ENCODE data around the gene LRRC4C. TPM values are rescaled to one million over a fixed set of nuclear protein-coding genes. Genes with fewer than 3 reads are reported as not detected.

The LRRC4C gene
- total RNA-seq, 1 donor from 2014 or later: 1.3 TPM

DNA sequence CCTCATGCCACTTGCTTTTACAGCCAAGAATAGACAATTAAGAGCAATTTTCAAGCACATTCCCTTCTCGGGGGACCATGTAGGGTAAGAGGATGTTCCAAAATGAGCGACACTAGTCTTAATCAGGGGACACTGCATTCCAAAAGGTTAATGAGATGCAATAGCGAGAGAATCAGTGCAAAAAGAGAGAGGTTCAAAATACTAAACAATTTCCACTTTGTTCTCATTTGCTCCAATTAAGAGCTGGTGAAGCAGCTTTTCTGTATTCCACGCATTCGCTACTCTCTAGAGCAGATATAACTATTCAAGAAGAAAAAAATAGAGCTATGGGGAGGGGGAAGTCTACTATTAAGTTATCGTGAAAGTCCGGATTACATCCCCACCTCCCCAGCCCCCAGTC, 811 bp downstream of the LRRC4C start:
- Mint-ChIP-seq H3K27ac (no peak overlapping the region), H3K4me3 (ENCODE audit: low read depth) (no peak overlapping the region), H3K36me3 (ENCODE audit: insufficient read depth) (no peaks in the 10 kb centered on the region), H3K9me3 (ENCODE audit: low read depth) (no peaks in the 10 kb centered on the region), H3K4me1 (ENCODE audit: low read depth) (peaks cover 3% of the 10 kb centered on the region), H3K27me3 (peaks cover 4% of the 10 kb centered on the region)
- no peak for DNase-seq (ENCODE audit: low spot score, unreplicated experiment)
- TF ChIP-seq, protein P1, sequence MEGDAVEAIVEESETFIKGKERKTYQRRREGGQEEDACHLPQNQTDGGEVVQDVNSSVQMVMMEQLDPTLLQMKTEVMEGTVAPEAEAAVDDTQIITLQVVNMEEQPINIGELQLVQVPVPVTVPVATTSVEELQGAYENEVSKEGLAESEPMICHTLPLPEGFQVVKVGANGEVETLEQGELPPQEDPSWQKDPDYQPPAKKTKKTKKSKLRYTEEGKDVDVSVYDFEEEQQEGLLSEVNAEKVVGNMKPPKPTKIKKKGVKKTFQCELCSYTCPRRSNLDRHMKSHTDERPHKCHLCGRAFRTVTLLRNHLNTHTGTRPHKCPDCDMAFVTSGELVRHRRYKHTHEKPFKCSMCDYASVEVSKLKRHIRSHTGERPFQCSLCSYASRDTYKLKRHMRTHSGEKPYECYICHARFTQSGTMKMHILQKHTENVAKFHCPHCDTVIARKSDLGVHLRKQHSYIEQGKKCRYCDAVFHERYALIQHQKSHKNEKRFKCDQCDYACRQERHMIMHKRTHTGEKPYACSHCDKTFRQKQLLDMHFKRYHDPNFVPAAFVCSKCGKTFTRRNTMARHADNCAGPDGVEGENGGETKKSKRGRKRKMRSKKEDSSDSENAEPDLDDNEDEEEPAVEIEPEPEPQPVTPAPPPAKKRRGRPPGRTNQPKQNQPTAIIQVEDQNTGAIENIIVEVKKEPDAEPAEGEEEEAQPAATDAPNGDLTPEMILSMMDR (IDR thresholded peaks at IDR 0.05; ENCODE audit: unreplicated experiment): no peak

DNA sequence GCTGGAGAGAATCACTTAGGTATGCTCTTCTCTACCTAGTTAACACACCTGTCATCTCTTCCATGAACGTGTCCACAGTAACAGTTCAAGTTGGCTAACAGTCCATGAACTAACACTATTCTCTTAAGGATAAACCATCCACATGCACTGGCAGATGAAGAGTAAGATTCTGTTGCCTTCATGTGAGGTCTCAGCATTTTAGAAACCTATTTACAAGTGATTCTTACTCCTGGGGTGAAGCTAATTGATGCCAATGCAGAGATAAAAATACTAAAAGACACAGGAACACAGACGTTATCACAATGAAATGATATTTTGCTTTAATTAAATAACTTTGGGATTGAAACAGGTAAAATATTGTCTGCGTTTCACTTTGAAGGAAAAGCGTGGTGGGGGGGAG, 1.3 kb downstream of the LRRC4C start:
- TF ChIP-seq, protein P1 (IDR thresholded peaks at IDR 0.05; ENCODE audit: unreplicated experiment): no peak
- no peak overlapping the region for H3K27ac Mint-ChIP-seq
- H3K4me3 Mint-ChIP-seq (ENCODE audit: low read depth): no peak overlapping the region
- H3K36me3 Mint-ChIP-seq (ENCODE audit: insufficient read depth): no peaks in the 10 kb centered on the region
- no peaks in the 10 kb centered on the region for H3K9me3 Mint-ChIP-seq (ENCODE audit: low read depth)
- peaks cover 3% of the 10 kb centered on the region for H3K4me1 Mint-ChIP-seq (ENCODE audit: low read depth)
- no peak for DNase-seq (ENCODE audit: low spot score, unreplicated experiment)
- peaks cover 4% of the 10 kb centered on the region for H3K27me3 Mint-ChIP-seq

DNA sequence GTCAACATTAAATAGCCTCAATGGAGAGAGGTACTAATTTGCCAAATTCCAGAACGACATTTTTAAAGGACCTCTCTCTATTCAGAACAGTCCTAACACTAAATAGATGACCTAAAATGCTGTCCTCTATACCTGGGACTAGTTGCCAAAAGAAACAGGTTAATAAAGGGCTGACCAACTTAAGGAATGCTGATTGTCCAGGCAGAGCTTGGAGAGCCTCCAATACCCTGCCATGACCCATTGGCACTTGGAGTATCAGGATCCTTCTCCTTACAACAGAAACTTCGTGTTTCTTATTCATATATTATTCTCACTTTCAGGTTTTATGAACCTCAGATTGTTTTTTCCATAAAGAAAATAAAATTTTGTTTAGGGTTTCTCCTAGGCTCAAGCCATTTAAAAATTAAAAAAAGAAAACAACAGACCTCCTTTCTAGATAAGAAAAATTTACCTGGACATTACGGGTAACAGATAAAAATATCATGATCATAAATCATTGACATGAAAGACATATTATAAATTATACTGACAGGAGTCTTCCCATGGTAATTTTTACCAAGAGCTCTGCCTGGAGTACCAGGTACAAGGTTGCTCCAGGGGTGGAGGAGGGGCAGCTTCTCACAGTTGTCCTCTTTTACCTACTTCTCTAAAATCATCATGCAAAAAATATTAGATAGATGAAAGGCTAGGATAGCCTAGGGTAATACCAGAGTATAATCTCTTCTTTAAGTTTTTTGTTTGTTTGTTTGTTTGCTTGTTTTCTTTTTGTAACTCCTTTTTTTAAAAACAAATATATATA, 2.0 kb downstream of the LRRC4C start:
- DNase-seq (ENCODE audit: low spot score, unreplicated experiment): no peak
- peaks cover 4% of the 10 kb centered on the region for H3K27me3 Mint-ChIP-seq
- no peak overlapping the region for H3K27ac Mint-ChIP-seq
- H3K4me3 Mint-ChIP-seq (ENCODE audit: low read depth): no peak overlapping the region
- H3K36me3 Mint-ChIP-seq (ENCODE audit: insufficient read depth): no peaks in the 10 kb centered on the region
- no peaks in the 10 kb centered on the region for H3K9me3 Mint-ChIP-seq (ENCODE audit: low read depth)
- peaks cover 3% of the 10 kb centered on the region for H3K4me1 Mint-ChIP-seq (ENCODE audit: low read depth)
- TF ChIP-seq, protein P1 (IDR thresholded peaks at IDR 0.05; ENCODE audit: unreplicated experiment): no peak

DNA sequence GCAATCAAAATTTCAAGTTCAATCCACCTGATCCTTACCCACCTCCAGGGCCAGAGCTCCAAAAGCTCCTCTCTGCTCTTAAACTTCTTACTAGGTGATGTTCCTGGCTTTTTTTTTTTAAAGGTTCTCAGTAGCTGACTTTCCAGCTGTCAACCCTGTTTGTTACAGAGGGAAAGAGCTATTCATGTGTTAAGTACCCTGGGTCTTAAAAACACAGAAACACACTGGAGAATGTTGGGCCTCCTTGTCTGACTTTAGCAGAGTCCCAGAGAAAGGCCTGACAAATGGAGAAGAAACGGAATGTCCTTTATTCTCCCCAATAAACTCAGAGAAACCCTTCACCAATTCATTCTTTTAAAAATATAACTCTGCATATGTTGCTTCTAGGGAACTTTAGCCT, 3.2 kb downstream of the LRRC4C start:
- TF ChIP-seq, protein P1 (IDR thresholded peaks at IDR 0.05; ENCODE audit: unreplicated experiment): no peak
- H3K4me3 Mint-ChIP-seq (ENCODE audit: low read depth): no peak overlapping the region
- H3K4me1 Mint-ChIP-seq (ENCODE audit: low read depth): peaks cover 3% of the 10 kb centered on the region
- no peak overlapping the region for H3K27ac Mint-ChIP-seq
- DNase-seq (ENCODE audit: low spot score, unreplicated experiment): no peak
- H3K27me3 Mint-ChIP-seq: peaks cover 4% of the 10 kb centered on the region
- no peaks in the 10 kb centered on the region for H3K36me3 Mint-ChIP-seq (ENCODE audit: insufficient read depth)
- H3K9me3 Mint-ChIP-seq (ENCODE audit: low read depth): no peaks in the 10 kb centered on the region

DNA sequence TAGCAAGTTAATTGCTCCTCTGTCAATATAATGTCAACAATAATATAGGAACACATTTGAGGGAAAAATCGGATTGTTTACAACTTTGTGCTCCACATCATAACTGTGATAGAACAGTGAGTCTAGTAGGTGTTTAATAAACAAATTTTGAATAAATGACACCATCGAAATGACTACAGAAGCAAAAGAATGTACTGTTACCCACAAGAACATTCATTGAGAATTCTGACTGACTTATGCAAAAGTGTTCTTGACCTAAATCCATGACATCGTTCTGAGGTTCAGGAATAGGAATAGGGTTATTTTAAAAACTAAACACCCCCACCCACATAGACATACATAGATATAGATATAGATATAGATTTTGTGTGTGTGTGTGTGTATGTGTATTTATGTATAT, 8.4 kb downstream of the LRRC4C start:
- H3K27ac Mint-ChIP-seq: no peak overlapping the region
- H3K27me3 Mint-ChIP-seq: no peaks in the 10 kb centered on the region
- TF ChIP-seq, protein P1 (IDR thresholded peaks at IDR 0.05; ENCODE audit: unreplicated experiment): no peak
- H3K4me1 Mint-ChIP-seq (ENCODE audit: low read depth): no peaks in the 10 kb centered on the region
- no peak for DNase-seq (ENCODE audit: low spot score, unreplicated experiment)
- H3K9me3 Mint-ChIP-seq (ENCODE audit: low read depth): no peaks in the 10 kb centered on the region
- H3K36me3 Mint-ChIP-seq (ENCODE audit: insufficient read depth): no peaks in the 10 kb centered on the region
- H3K4me3 Mint-ChIP-seq (ENCODE audit: low read depth): no peak overlapping the region

All from progenitor cell of endocrine pancreas (in vitro differentiated cells).